HG03060 (cell line): ENCODE measurements around the gene LAPTM5.

Experiments
- ATAC-seq: cut with Tn5 transposase; IDR thresholded peaks from one replicate; pipeline ENCODE4 v1.9.1; 2021; ENCODE audit warnings: low read depth, moderate number of reproducible peaks; ENCODE audit not compliant: unreplicated experiment

LAPTM5 gene

GRCh38 chr1:30745834-30746208 lies 11.8 kb downstream of the LAPTM5 start:
- ATAC-seq = no peak

- ATAC-seq = no peak
Observed at GRCh38 chr1:30745156-30745833, 12.3 kb downstream of the LAPTM5 start.

DNA sequence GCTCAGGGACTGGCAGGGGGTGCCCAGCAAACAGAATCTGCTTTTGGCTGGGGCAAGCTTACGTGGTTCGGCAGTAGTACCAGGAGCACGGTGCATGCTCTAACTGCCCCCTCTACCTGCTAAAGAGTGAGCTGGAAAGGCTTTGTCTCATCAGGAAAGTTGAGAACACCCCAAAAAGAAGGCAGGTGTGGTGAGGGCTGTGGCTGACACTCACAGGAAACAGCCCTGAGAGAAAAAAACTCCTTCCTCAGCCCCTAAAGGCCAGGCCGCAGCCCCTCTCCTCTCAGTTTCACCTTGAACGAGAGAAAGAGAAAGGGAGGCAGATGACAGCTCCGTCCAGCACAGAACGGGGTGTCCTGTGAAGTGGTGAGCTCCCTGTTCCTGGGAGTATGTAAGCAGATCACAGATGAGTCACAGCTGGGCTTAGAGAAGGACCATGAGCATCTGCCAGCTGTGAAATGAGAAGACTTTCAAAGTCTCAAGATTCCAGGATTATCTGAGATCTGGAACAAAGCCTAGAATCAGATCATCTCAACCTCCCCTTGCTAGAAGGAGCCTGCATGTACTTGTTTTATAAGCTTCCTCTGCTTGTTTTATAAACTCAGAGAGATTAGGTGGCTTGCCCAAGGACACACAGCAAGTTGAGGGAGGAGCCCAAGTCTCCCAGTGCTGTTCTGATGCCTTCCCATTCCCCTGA lies 13.4 kb downstream of the LAPTM5 start:
- no peak for ATAC-seq

- no peak for ATAC-seq
Observed at GRCh38 chr1:30743584-30744059, 14.0 kb downstream of the LAPTM5 start.

DNA sequence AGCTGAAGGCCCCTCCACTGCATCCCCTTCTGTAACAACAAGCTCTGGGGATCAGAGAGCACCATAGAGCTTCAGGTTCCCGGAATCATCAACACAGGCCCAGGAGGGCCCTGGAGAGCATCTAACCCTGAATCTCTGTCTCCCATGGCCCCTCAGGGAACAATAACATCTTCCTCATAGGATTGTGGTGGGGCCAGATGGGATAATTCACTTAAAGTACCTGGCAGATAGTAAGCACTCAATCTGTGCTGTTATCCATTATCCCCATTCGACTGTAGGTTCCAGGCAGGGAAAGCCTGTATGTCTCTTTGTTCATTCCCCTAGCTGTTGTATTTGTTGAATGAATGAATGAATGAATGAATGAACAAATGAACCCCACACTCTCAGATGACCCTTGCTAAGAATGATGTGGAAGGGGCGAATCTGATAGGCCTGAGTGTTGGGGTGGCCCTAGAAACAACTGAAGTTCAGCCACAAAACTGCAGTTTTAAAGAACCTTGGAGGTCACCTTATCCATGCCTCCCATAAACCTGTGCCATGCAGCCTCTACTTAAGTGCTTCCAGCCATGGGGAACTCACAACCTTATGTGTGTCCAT lies 14.5 kb downstream of the LAPTM5 start:
- ATAC-seq = no peak

- no peak for ATAC-seq
Observed at GRCh38 chr1:30742300-30742962, 15.1 kb downstream of the LAPTM5 start.

- no peak for ATAC-seq
Observed at GRCh38 chr1:30741239-30741894, 16.2 kb downstream of the LAPTM5 start.

DNA sequence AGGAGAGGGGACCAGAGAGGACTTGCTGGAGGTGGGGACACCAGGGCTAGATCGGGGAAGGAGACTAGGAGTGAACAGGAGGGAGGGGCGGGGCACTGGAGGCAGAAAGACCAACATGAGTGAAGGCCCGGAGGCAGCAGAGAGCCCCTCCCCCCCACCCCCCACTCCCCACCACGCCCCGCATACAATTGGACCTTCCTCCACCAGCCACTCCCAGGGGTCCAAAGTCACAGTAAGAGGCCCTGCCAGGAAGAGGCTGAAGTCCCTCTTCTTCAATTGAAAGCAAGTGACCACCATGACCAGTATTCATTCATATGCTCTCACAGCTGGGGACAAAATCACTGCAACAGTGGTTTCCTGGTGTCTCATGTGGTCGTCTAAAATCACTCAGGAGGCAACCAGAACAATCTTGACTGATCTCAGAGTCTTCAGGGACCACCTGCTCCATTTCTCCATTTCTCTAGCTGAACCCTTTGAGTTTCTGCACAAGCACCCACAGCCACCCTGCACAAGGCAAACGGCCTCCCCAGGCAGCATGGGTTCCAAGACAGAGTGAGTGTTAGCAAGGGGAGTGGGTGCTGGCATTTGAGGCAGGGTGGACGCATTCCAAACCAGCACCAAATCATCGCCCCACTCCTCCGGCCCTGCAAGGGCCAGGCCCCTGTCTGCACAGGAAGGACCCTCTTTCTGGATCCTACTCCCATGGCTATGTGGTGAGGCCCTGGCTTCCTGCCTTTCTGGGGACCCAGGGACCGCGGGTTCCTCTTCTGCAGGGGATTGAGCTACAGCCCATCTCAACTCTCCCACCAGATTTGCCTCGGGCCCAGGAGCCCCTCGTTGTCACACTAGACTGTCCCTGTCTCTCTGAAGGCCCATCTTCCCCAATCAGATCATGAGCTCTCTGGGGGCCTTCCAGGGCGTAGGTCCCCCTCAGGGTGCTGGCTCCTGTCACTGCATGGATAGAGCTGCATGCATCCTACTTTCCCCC lies 17.0 kb downstream of the LAPTM5 start:
- ATAC-seq = no peak

DNA sequence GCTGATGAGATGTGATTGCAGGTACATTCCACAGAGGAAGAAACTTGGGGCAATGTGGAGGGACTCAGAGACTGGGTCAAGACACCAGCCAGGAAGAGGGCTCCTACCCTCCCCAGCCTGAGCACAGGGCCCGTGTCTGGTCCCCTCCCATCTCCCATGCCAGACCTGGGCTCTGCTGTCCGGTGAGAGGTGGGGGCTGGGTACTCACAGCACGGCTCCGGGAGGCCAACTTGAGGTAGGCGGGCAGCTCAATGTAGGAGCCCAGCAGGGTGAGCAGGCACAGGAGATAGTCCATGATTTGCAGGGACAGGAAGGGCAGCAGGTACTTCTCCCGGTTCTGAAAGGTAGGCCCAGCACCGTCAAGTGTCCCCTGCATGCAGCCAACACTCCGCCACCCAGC lies 18.0 kb downstream of the LAPTM5 start:
- no peak for ATAC-seq

- no peak for ATAC-seq
Observed at GRCh38 chr1:30738715-30739559, 18.6 kb downstream of the LAPTM5 start.

- ATAC-seq = no peak
Observed at GRCh38 chr1:30738040-30738714, 19.4 kb downstream of the LAPTM5 start.

- no peak for ATAC-seq
Observed at GRCh38 chr1:30737357-30738039, 20.1 kb downstream of the LAPTM5 start.

GRCh38 chr1:30735668-30736498 lies 21.7 kb downstream of the LAPTM5 start:
- no peak for ATAC-seq

- no peak for ATAC-seq
Observed at GRCh38 chr1:30735124-30735523, 22.4 kb downstream of the LAPTM5 start.

DNA sequence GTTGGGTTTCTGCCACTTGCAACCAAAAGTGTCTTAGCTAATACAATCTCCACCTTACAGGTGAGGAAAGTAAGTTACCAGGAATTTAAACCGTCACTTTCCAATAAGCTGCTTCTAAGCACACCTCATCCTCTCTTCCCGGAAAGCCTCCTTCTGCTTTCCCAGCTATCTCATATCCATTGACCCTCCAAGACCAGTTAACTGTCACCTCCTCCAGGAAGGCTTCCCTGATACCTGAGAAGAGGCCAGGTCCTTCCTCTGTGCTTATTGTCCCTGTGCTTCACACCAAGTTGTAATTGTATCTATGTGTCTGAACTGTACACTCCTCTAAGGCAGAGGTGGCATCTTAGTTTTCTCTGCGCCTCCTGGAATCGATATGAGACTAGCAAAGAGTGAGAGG lies 23.0 kb downstream of the LAPTM5 start:
- no peak for ATAC-seq

- ATAC-seq = no peak
Observed at GRCh38 chr1:30734106-30734505, 23.5 kb downstream of the LAPTM5 start.

DNA sequence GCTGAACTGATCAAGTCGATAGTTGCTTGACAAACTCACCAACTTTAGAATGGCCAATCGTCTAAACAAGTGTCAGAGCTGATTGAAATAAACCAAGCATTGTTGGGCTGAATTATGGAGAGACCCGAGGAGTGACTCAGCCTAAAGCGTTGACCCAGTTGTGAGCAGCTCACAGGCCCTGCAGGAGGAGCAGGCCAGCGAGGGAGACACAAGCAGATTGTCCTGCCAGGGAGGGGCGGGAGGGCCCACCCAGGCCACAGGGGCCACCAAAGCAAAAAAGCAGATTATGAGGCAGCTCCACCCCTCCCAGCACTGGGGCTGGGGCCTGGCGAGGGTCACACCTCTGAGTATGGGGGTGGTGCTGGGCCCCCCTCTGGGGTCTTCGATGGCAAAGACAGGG lies 24.1 kb downstream of the LAPTM5 start:
- no peak for ATAC-seq
